HT-29 (cell line): ENCODE measurements around the gene UMAD1. TPM values are rescaled to one million over a fixed set of nuclear protein-coding genes. Genes with fewer than 3 reads are reported as not detected.

Source experiments
- DNase-seq: peaks from one replicate; pipeline ENCODE4 v3.0.0-alpha.2; 2015; ENCODE audit warnings: low spot score
- small RNA-seq: library from RNA; depleted of rRNA; stranded (forward); fragments of <200 nt; gene quantifications from one replicate; pipeline ENCODE3, GENCODE V24; 2014
- total RNA-seq: library from RNA; depleted of rRNA; stranded (reverse); fragments of >200 nt; shearing (Covaris generic); gene quantifications from 2 replicates; pipeline ENCODE4 v1.2.3, GENCODE V29; 2014; rRNA removed

The UMAD1 gene
- total RNA-seq, 1 experiment from 2014 or later: 2.0 TPM

- DNase-seq: no peak
Observed at GRCh38 chr7:7920481-7920880, 279.9 kb downstream of the UMAD1 start.

GRCh38 chr7:7921830-7922229 is 281.3 kb downstream of the UMAD1 start:
- DNase-seq: peak; percentile 29

- DNase-seq: peak; percentile 81
Observed at GRCh38 chr7:7922684-7923385, 282.3 kb downstream of the UMAD1 start.

GRCh38 chr7:7923818-7924217 is 283.3 kb downstream of the UMAD1 start:
- no peak for DNase-seq

GRCh38 chr7:7924303-7924702 is 283.8 kb downstream of the UMAD1 start:
- DNase-seq: no peak

Small RNA genes within 50 kb of the gene (small RNA-seq; reads per million reads assigned to genes)
- not detected for gene RNU6-534P

Other genes with a start within 250 kb of the UMAD1 start
- 0.08 and 0.44 TPM in 2 replicates for gene COL28A1, start 104.9 kb upstream of the UMAD1 start, total RNA-seq
- gene MIOS, start 73.9 kb upstream of the UMAD1 start, total RNA-seq: 23.2 and 28.8 TPM in 2 replicates
- gene RPA3, start 77.9 kb downstream of the UMAD1 start, total RNA-seq: 21.1 and 22.0 TPM in 2 replicates